IMR-90 (cell line): ENCODE results near the gene GSTT2. TPM values are rescaled to one million over a fixed set of nuclear protein-coding genes. Genes with fewer than 3 reads are reported as not detected.

Experiments
- ATAC-seq: fragments of 200-7000 bp; cut with Tn5 transposase; 2 replicates; pipeline ENCODE4 v1.9.1; 2020; ENCODE audit warnings: low read depth, mild to moderate bottlenecking, moderate library complexity
- BruUV-seq: library from RNA; stranded (reverse); fragments of 400-500 nt; replicated peaks from 2 replicates; lab custom pipeline; 2021; lab: Mats Ljungman, UMichigan
- CTCF ChIA-PET: fragments of 300-600 bp; formaldehyde crosslinking; extraction: SDS; loops from one replicate; lab custom pipeline; 2021; ENCODE audit warnings: antibody characterized with exemption; lab: Yijun Ruan, JAX
- POLR2A ChIA-PET: fragments of 300-600 bp; sonication (Branson Sonifier 250); formaldehyde crosslinking; loops from one replicate; lab custom pipeline; 2022; ENCODE audit warnings: antibody characterized with exemption; ENCODE audit not compliant: unreplicated experiment; lab: Charles Lee
- DNase-seq: peaks from one replicate; pipeline ENCODE4 v3.0.0; 2013
- H2AFZ ChIP-seq: replicated peaks from 2 replicates; pipeline ENCODE3; 2013; ENCODE audit warnings: low read length, mild to moderate bottlenecking; ENCODE audit not compliant: poor library complexity
- H2AK5ac ChIP-seq: 2 replicates; pipeline ENCODE4 v1.6.1; 2013; ENCODE audit warnings: low read depth, low read length, inconsistent platforms
- H2AK9ac ChIP-seq: replicated peaks from 2 replicates; pipeline ENCODE3; 2013; ENCODE audit warnings: mild to moderate bottlenecking, low read depth, low read length, moderate library complexity; ENCODE audit not compliant: poor library complexity
- H2BK120ac ChIP-seq: 2 replicates; pipeline ENCODE4 v1.6.1; 2013; ENCODE audit warnings: low read depth, low read length, inconsistent platforms
- H2BK15ac ChIP-seq: 3 replicates; pipeline ENCODE4 v1.6.1; 2013; ENCODE audit warnings: low read depth, low read length, inconsistent platforms
- H2BK20ac ChIP-seq: 2 replicates; pipeline ENCODE4 v1.6.1; 2013; ENCODE audit warnings: low read depth, mild to moderate bottlenecking, inconsistent platforms, low read length, moderate library complexity
- H2BK5ac ChIP-seq: 2 replicates; pipeline ENCODE4 v1.6.1; 2013; ENCODE audit warnings: mild to moderate bottlenecking, low read depth, low read length, inconsistent platforms; ENCODE audit not compliant: poor library complexity, severe bottlenecking
- H3K14ac ChIP-seq: replicated peaks from 2 replicates; pipeline ENCODE4 v1.6.1; 2013; ENCODE audit warnings: low read depth, low read length, inconsistent platforms
- H3K18ac ChIP-seq: 2 replicates; pipeline ENCODE4 v1.6.1; 2013; ENCODE audit warnings: low read depth, low read length, control low read depth
- H3K23ac ChIP-seq: 2 replicates; pipeline ENCODE4 v1.6.1; 2013; ENCODE audit warnings: low read depth, low read length, inconsistent platforms
- H3K27ac ChIP-seq: 2 replicates; pipeline ENCODE4 v1.5.1; 2013; ENCODE audit warnings: mild to moderate bottlenecking, control low read depth, low read length; ENCODE audit not compliant: insufficient read depth
- H3K27me3 ChIP-seq: 2 replicates; pipeline ENCODE4 v1.6.1; 2013; ENCODE audit warnings: low read length; ENCODE audit not compliant: control insufficient read depth, insufficient read depth
- H3K36me3 ChIP-seq: 2 replicates; pipeline ENCODE4 v1.6.1; 2013; ENCODE audit warnings: low read length, mixed read lengths; ENCODE audit not compliant: control insufficient read depth, insufficient read depth
- H3K4ac ChIP-seq: 2 replicates; pipeline ENCODE4 v1.6.1; 2013; ENCODE audit warnings: low read depth, low read length, inconsistent platforms
- H3K4me1 ChIP-seq: 2 replicates; pipeline ENCODE4 v1.6.1; 2013; ENCODE audit warnings: low read length, mixed read lengths; ENCODE audit not compliant: control insufficient read depth, insufficient read depth
- H3K4me2 ChIP-seq: 2 replicates; pipeline ENCODE4 v1.6.1; 2013; ENCODE audit warnings: low read depth, mild to moderate bottlenecking, control low read depth, low read length, moderate library complexity
- H3K4me3 ChIP-seq: 2 replicates; pipeline ENCODE4 v1.5.1; 2013; ENCODE audit warnings: low read depth, mild to moderate bottlenecking, control low read depth, low read length, moderate library complexity; ENCODE audit not compliant: insufficient read depth
- H3K56ac ChIP-seq: 2 replicates; pipeline ENCODE4 v1.6.1; 2013; ENCODE audit warnings: low read length, inconsistent platforms; ENCODE audit not compliant: insufficient read depth; ENCODE audit errors: extremely low read depth
- H3K79me1 ChIP-seq, 2 experiments: 2 replicates each; pipeline ENCODE4 v1.6.1; 2013; ENCODE audit warnings: low read length in 2 of 2, inconsistent platforms in 1 of 2, low read depth in 1 of 2
- H3K9ac ChIP-seq: 2 replicates; pipeline ENCODE4 v1.6.1; 2013; ENCODE audit warnings: low read depth, low read length, control low read depth
- H3K9me1 ChIP-seq: 2 replicates; pipeline ENCODE4 v1.6.1; 2013; ENCODE audit warnings: low read length, inconsistent platforms; ENCODE audit not compliant: insufficient read depth
- H3K9me3 ChIP-seq: 2 replicates; pipeline ENCODE4 v1.6.1; 2013; ENCODE audit warnings: low read length; ENCODE audit not compliant: control insufficient read depth, insufficient read depth
- H4K20me1 ChIP-seq: 2 replicates; pipeline ENCODE4 v1.6.1; 2013; ENCODE audit warnings: low read length, inconsistent platforms; ENCODE audit not compliant: insufficient read depth
- H4K5ac ChIP-seq: 2 replicates; pipeline ENCODE4 v1.6.1; 2013; ENCODE audit warnings: mild to moderate bottlenecking, low read depth, low read length, control low read depth
- H4K8ac ChIP-seq, 2 experiments: 2 replicates each; pipeline ENCODE4 v1.6.1; 2013; ENCODE audit warnings: low read depth in 2 of 2, low read length in 2 of 2, control low read depth in 1 of 2, inconsistent platforms in 1 of 2
- H4K91ac ChIP-seq: 2 replicates; pipeline ENCODE4 v1.6.1; 2013; ENCODE audit warnings: low read depth, low read length, inconsistent platforms; ENCODE audit not compliant: insufficient read depth
- CEBPB ChIP-seq: IDR thresholded peaks from 2 replicates; pipeline ENCODE4 v1.6.1; 2012; ENCODE audit warnings: low read depth, low read length, improper control_type of control experiment
- MXI1 ChIP-seq: IDR thresholded peaks from 2 replicates; pipeline ENCODE4 v1.6.1; 2012; ENCODE audit warnings: low read depth, mild to moderate bottlenecking, low read length, moderate library complexity, borderline replicate concordance
- NFE2L2 ChIP-seq: fragments of 150-350 bp; IDR thresholded peaks from 2 replicates; pipeline ENCODE4 v1.6.1; 2016; ENCODE audit warnings: low read depth, mild to moderate bottlenecking, low read length
- WGBS, 2 experiments: methylation state at CpG; one replicate each; pipeline versions ENCODE4 v1.1.5 to v1.1.7; 2013; ENCODE audit warnings: missing lambda C conversion rate in 2 of 2; ENCODE audit not compliant: insufficient read length in 1 of 2; ENCODE audit errors: extremely low coverage in 2 of 2; 5-methylcytosine and 5-hydroxymethylcytosine counted together
- dilution Hi-C: fragments of 300-500 bp; cut with HindIII; formaldehyde crosslinking; loops from one replicate; pipeline ENCODE4 v1.14.3; 2018; ENCODE audit warnings: low sequenced_read_pairs; ENCODE audit not compliant: unreplicated experiment
- in situ Hi-C: fragments of 300-500 bp; cut with MboI; formaldehyde crosslinking; loops from 3 replicates; pipeline ENCODE4 v1.14.3; 2019; ENCODE audit warnings: low sequenced_read_pairs, inconsistent platforms, mixed read lengths
- intact Hi-C: fragments of 100-400 bp; cut with micrococcal nuclease; formaldehyde crosslinking; loops from 2 replicates; pipeline ENCODE4 v1.10.0; 2022
- polyA plus RNA-seq, 3 experiments: library from polyadenylated mRNA; depleted of rRNA; stranded (reverse); fragments of >200 nt; gene quantifications; 2 replicates each; pipeline ENCODE4 v1.2.3, GENCODE V29; 2012; ENCODE audit warnings: low replicate concordance in 1 of 3
- total RNA-seq: library from RNA; depleted of rRNA; stranded (reverse); fragments of >200 nt; gene quantifications from 2 replicates; pipeline ENCODE4 v1.2.3, GENCODE V29; 2012

GSTT2 gene
- total and polyA plus RNA-seq, 2 of the 4 experiments (the other 2 are of a cell fraction), result 1.4 to 6.9 TPM

GRCh38 chr22:24010018-24010391 is 30.1 kb downstream of the GSTT2 start:
- H2AFZ ChIP-seq, result no peak overlapping the region
- H2BK120ac ChIP-seq, result no peak overlapping the region
- ChIA-PET CTCF (interaction anchor here (1.1 kb wide), 1 partner anchor 29 kb away, joined by 3 read pairs; no protein-coding TSS in a partner anchor), POLR2A (no interaction called here)
- no peak overlapping the region for H3K4me2 ChIP-seq
- no peak overlapping the region for H3K56ac ChIP-seq
- H3K9me3 ChIP-seq, result no peaks in the 10 kb centered on the region
- H3K4me1 ChIP-seq, result peaks cover 3% of the 10 kb centered on the region; the same call in 1 of the 2 replicates
- no peak overlapping the region for H2BK20ac ChIP-seq
- in situ Hi-C loops, result no loop called here
- dilution Hi-C loops, result no loop called here
- WGBS, 2 experiments, result no CpG with 5 or more reads among the region's 2 CpGs
- no peaks in the 10 kb centered on the region; the same call in 1 of the 2 replicates for H3K27me3 ChIP-seq
- peaks cover 3% of the 10 kb centered on the region; the same call in 1 of the 2 replicates for H3K9me1 ChIP-seq
- no peak for DNase-seq
- no peak overlapping the region for H3K9ac ChIP-seq
- no peak overlapping the region for H2BK15ac ChIP-seq
- H4K8ac ChIP-seq, result no peak overlapping the region; a peak in 1 of 4 replicates
- no peaks in the 10 kb centered on the region for H3K36me3 ChIP-seq
- TF ChIP-seq NFE2L2 (no peak), MXI1 (no peak), CEBPB (no peak)
- peaks cover 11 to 30% of the 10 kb centered on the region in 2 experiments for H3K79me1 ChIP-seq
- H4K91ac ChIP-seq, result no peak overlapping the region
- H2AK5ac ChIP-seq, result no peak overlapping the region
- no peak overlapping the region for H3K18ac ChIP-seq
- no peak overlapping the region for H3K27ac ChIP-seq
- H3K23ac ChIP-seq, result no peak overlapping the region
- intact Hi-C loops, result loop anchor here (2.0 to 10.0 kb wide), 2 partner anchors 75 to 137 kb away; no protein-coding TSS in a partner anchor
- H2BK5ac ChIP-seq, result no peak overlapping the region
- H2AK9ac ChIP-seq, result no peak overlapping the region
- BruUV-seq, result no TSS peak
- no peak overlapping the region for H4K5ac ChIP-seq
- no peak for ATAC-seq
- H3K4ac ChIP-seq, result no peak overlapping the region
- H3K14ac ChIP-seq, result no peak overlapping the region
- peaks cover 4% of the 10 kb centered on the region; the same call in 1 of the 2 replicates for H4K20me1 ChIP-seq
- no peak overlapping the region for H3K4me3 ChIP-seq
